ENCODE data around the gene DYRK1B. TPM values are rescaled to one million over a fixed set of nuclear protein-coding genes. Genes with fewer than 3 reads are reported as not detected.

Gene DYRK1B
- total RNA-seq, 1 experiment from 2014 or later: 322 TPM

- TF ChIP-seq, protein P1, sequence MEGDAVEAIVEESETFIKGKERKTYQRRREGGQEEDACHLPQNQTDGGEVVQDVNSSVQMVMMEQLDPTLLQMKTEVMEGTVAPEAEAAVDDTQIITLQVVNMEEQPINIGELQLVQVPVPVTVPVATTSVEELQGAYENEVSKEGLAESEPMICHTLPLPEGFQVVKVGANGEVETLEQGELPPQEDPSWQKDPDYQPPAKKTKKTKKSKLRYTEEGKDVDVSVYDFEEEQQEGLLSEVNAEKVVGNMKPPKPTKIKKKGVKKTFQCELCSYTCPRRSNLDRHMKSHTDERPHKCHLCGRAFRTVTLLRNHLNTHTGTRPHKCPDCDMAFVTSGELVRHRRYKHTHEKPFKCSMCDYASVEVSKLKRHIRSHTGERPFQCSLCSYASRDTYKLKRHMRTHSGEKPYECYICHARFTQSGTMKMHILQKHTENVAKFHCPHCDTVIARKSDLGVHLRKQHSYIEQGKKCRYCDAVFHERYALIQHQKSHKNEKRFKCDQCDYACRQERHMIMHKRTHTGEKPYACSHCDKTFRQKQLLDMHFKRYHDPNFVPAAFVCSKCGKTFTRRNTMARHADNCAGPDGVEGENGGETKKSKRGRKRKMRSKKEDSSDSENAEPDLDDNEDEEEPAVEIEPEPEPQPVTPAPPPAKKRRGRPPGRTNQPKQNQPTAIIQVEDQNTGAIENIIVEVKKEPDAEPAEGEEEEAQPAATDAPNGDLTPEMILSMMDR (IDR thresholded peaks at IDR 0.05): no peak
- TF ChIP-seq SIN3A (IDR thresholded peaks at IDR 0.05; ENCODE audit: borderline replicate concordance, insufficient read depth, low read depth, low read length): no peak
- TF ChIP-seq POLR2AphosphoS5 (IDR thresholded peaks at IDR 0.05; ENCODE audit: low read depth, low read length): no peak
- TF ChIP-seq, protein P2, sequence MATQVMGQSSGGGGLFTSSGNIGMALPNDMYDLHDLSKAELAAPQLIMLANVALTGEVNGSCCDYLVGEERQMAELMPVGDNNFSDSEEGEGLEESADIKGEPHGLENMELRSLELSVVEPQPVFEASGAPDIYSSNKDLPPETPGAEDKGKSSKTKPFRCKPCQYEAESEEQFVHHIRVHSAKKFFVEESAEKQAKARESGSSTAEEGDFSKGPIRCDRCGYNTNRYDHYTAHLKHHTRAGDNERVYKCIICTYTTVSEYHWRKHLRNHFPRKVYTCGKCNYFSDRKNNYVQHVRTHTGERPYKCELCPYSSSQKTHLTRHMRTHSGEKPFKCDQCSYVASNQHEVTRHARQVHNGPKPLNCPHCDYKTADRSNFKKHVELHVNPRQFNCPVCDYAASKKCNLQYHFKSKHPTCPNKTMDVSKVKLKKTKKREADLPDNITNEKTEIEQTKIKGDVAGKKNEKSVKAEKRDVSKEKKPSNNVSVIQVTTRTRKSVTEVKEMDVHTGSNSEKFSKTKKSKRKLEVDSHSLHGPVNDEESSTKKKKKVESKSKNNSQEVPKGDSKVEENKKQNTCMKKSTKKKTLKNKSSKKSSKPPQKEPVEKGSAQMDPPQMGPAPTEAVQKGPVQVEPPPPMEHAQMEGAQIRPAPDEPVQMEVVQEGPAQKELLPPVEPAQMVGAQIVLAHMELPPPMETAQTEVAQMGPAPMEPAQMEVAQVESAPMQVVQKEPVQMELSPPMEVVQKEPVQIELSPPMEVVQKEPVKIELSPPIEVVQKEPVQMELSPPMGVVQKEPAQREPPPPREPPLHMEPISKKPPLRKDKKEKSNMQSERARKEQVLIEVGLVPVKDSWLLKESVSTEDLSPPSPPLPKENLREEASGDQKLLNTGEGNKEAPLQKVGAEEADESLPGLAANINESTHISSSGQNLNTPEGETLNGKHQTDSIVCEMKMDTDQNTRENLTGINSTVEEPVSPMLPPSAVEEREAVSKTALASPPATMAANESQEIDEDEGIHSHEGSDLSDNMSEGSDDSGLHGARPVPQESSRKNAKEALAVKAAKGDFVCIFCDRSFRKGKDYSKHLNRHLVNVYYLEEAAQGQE (IDR thresholded peaks at IDR 0.05; ENCODE audit: insufficient read depth in 1 of 2, low read depth in 2 of 2, low read length in 1 of 2): no peak
- DNase-seq (ENCODE audit: low read depth, low spot score): no peak
- no peaks in the 10 kb centered on the region for H3K27me3 ChIP-seq (ENCODE audit: control insufficient read depth, insufficient read depth, low read length)
- ATAC-seq: peak; percentile 0; the same call in 1 of the 2 replicates
- no peaks in the 10 kb centered on the region for H3K4me1 ChIP-seq (ENCODE audit: control insufficient read depth, insufficient read depth, low read length)
- in situ Hi-C loops (cut with HindIII; ENCODE audit: low pct_unique_long_range_greater_than_20kb, low sequenced_read_pairs) (no loop called here), intact Hi-C loops (cut with micrococcal nuclease; ENCODE audit: unreplicated experiment) (no loop called here)
- H3K27ac ChIP-seq (ENCODE audit: low read length): no peak overlapping the region
- no peaks in the 10 kb centered on the region for H3K36me3 ChIP-seq (ENCODE audit: control insufficient read depth, insufficient read depth, low read length)
- ChIA-PET CTCF (interaction anchor here (0.6 to 1.4 kb wide), 6 partner anchors 24 to 433 kb away, joined by 3 to 7 read pairs (median 4); partner anchors contain the start of gene PSMC4), POLR2A (interaction anchor here (0.5 to 1.0 kb wide), 3 partner anchors 27 to 403 kb away, joined by 3 to 4 read pairs (median 3); partner anchors contain the start of gene DYRK1B)
- H3K9me3 ChIP-seq (ENCODE audit: control insufficient read depth, insufficient read depth, low read depth, low read length): no peaks in the 10 kb centered on the region
- no TSS peak for BruUV-seq (replicated peaks)
- H3K4me3 ChIP-seq (ENCODE audit: low read depth in 2 of 2, low read length in 2 of 2): no peak overlapping the region
Measured at GRCh38 chr19:39873385-39873784, 39.4 kb upstream of the DYRK1B start.

- no peaks in the 10 kb centered on the region for H3K9me3 ChIP-seq (ENCODE audit: control insufficient read depth, insufficient read depth, low read depth, low read length)
- ChIA-PET CTCF (interaction anchor here (0.6 to 1.4 kb wide), 6 partner anchors 26 to 434 kb away, joined by 3 to 6 read pairs (median 4); partner anchors contain the start of gene PSMC4), POLR2A (interaction anchor here (0.7 to 1.0 kb wide), 2 partner anchors 26 to 39 kb away, joined by 3 to 4 read pairs; partner anchors contain the start of gene DYRK1B)
- H3K36me3 ChIP-seq (ENCODE audit: control insufficient read depth, insufficient read depth, low read length): no peaks in the 10 kb centered on the region
- ATAC-seq (peak; percentile 2), DNase-seq (ENCODE audit: low read depth, low spot score) (no peak)
- intact Hi-C loops (cut with micrococcal nuclease; ENCODE audit: unreplicated experiment) (no loop called here), in situ Hi-C loops (cut with HindIII; ENCODE audit: low pct_unique_long_range_greater_than_20kb, low sequenced_read_pairs) (no loop called here)
- BruUV-seq (replicated peaks): no TSS peak
- no peak overlapping the region for H3K4me3 ChIP-seq (ENCODE audit: low read depth in 2 of 2, low read length in 2 of 2)
- no peaks in the 10 kb centered on the region for H3K4me1 ChIP-seq (ENCODE audit: control insufficient read depth, insufficient read depth, low read length)
- no peaks in the 10 kb centered on the region for H3K27me3 ChIP-seq (ENCODE audit: control insufficient read depth, insufficient read depth, low read length)
- TF ChIP-seq TCF7L2 (IDR thresholded peaks at IDR 0.05; ENCODE audit: low read depth, low read length) (no peak), SIN3A (IDR thresholded peaks at IDR 0.05; ENCODE audit: borderline replicate concordance, insufficient read depth, low read depth, low read length) (no peak), POLR2AphosphoS5 (IDR thresholded peaks at IDR 0.05; ENCODE audit: low read depth, low read length) (no peak)
- TF ChIP-seq, protein P2 (IDR thresholded peaks at IDR 0.05; ENCODE audit: insufficient read depth in 1 of 2, low read depth in 2 of 2, low read length in 1 of 2): no peak
- TF ChIP-seq, protein P1 (IDR thresholded peaks at IDR 0.05): no peak
- H3K27ac ChIP-seq (ENCODE audit: low read length): no peak overlapping the region
Measured at GRCh38 chr19:39871886-39872866, 38.2 kb upstream of the DYRK1B start.

Measured in Panc1 (cell line).